DOHH2 (cell line): ENCODE results near the gene MEGF11.

ENCODE experiments used
- H3F3A ChIP-seq: fragments of 200-600 bp; sonication (generic), shearing (Covaris generic); 2 replicates; pipeline ENCODE4 v1.6.0; 2016; ENCODE audit warnings: antibody characterized with exemption, mild to moderate bottlenecking; ENCODE audit not compliant: control insufficient read depth, insufficient read depth
- H3K27ac ChIP-seq: fragments of 200-600 bp; sonication (generic); 2 replicates; pipeline ENCODE4 v1.5.1; 2014; ENCODE audit warnings: low read depth, mild to moderate bottlenecking, low read length, moderate library complexity
- H3K27me3 ChIP-seq: fragments of 200-600 bp; sonication (generic); 2 replicates; pipeline ENCODE4 v1.6.1; 2014; ENCODE audit warnings: mild to moderate bottlenecking, low read length, mixed read lengths; ENCODE audit not compliant: control insufficient read depth
- H3K36me3 ChIP-seq: fragments of 200-600 bp; sonication (generic); 2 replicates; pipeline ENCODE4 v1.6.1; 2014; ENCODE audit warnings: mild to moderate bottlenecking, low read length, moderate library complexity, mixed read lengths; ENCODE audit not compliant: control insufficient read depth
- H3K4me1 ChIP-seq: fragments of 200-600 bp; sonication (generic); 2 replicates; pipeline ENCODE4 v1.6.1; 2014; ENCODE audit warnings: mild to moderate bottlenecking, low read length, mixed read lengths; ENCODE audit not compliant: control insufficient read depth
- H3K4me2 ChIP-seq: fragments of 200-600 bp; sonication (generic); 2 replicates; pipeline ENCODE4 v1.6.0; 2014; ENCODE audit warnings: mild to moderate bottlenecking, low read length, moderate library complexity
- H3K4me3 ChIP-seq: fragments of 200-600 bp; sonication (generic); 2 replicates; pipeline ENCODE4 v1.5.1; 2014; ENCODE audit warnings: mild to moderate bottlenecking, low read length, mixed read lengths
- H3K79me2 ChIP-seq: fragments of 200-600 bp; sonication (generic); 2 replicates; pipeline ENCODE4 v1.6.1; 2014; ENCODE audit warnings: mild to moderate bottlenecking, low read length, mixed read lengths; ENCODE audit not compliant: control insufficient read depth
- H3K9me2 ChIP-seq: fragments of 200-600 bp; sonication (generic); replicated peaks from 2 replicates; pipeline ENCODE4 v1.6.1; 2014; ENCODE audit warnings: mild to moderate bottlenecking, low read length, mixed read lengths; ENCODE audit not compliant: control insufficient read depth
- H3K9me3 ChIP-seq: fragments of 200-600 bp; sonication (generic); 2 replicates; pipeline ENCODE4 v1.6.1; 2014; ENCODE audit warnings: antibody characterized with exemption, low read length, mixed read lengths; ENCODE audit not compliant: control insufficient read depth, insufficient read depth
- H4K20me1 ChIP-seq: fragments of 200-600 bp; sonication (generic); 2 replicates; pipeline ENCODE4 v1.6.0; 2014; ENCODE audit warnings: low read depth, mild to moderate bottlenecking, antibody characterized with exemption, low read length, moderate library complexity; ENCODE audit not compliant: control insufficient read depth, insufficient read depth
- CTCF ChIP-seq: fragments of 200-600 bp; sonication (generic); IDR thresholded peaks from one replicate; pipeline ENCODE4 v1.5.1; 2014; ENCODE audit warnings: antibody characterized with exemption, mild to moderate bottlenecking, low read depth, low read length; ENCODE audit not compliant: poor library complexity, severe bottlenecking
- EZH2phosphoT487 ChIP-seq: fragments of 200-600 bp; sonication (generic); IDR thresholded peaks from 2 replicates; pipeline ENCODE4 v1.6.1; 2017; ENCODE audit warnings: borderline replicate concordance, mild to moderate bottlenecking, antibody characterized with exemption, low read length, moderate library complexity, mixed read lengths

The MEGF11 gene

GRCh38 chr15:65927545-65927944, 326.0 kb downstream of the MEGF11 start:
- no peak overlapping the region for H3K4me2 ChIP-seq
- H3K36me3 ChIP-seq, result peaks cover 66% of the 10 kb centered on the region
- no peak for TF ChIP-seq CTCF
- no peak for TF ChIP-seq EZH2phosphoT487
- H3K9me2 ChIP-seq, result no peaks in the 10 kb centered on the region
- no peaks in the 10 kb centered on the region for H3K4me1 ChIP-seq
- H4K20me1 ChIP-seq, result no peaks in the 10 kb centered on the region
- no peaks in the 10 kb centered on the region for H3F3A ChIP-seq
- no peaks in the 10 kb centered on the region for H3K27me3 ChIP-seq
- no peaks in the 10 kb centered on the region for H3K9me3 ChIP-seq
- no peak overlapping the region for H3K27ac ChIP-seq
- H3K79me2 ChIP-seq, result no peaks in the 10 kb centered on the region
- H3K4me3 ChIP-seq, result no peak overlapping the region

GRCh38 chr15:65926899-65927298, 326.7 kb downstream of the MEGF11 start:
- H3K9me3 ChIP-seq, result no peaks in the 10 kb centered on the region

GRCh38 chr15:65926459-65926858, 327.1 kb downstream of the MEGF11 start:
- no peaks in the 10 kb centered on the region for H3K4me1 ChIP-seq

More at GRCh38 chr15:65926899-65927298, 326.7 kb downstream of the MEGF11 start:
- H3K36me3 ChIP-seq, result peaks cover 72% of the 10 kb centered on the region
- TF ChIP-seq EZH2phosphoT487, result no peak
- no peak for TF ChIP-seq CTCF
- no peak overlapping the region for H3K27ac ChIP-seq
- no peaks in the 10 kb centered on the region for H3K4me1 ChIP-seq
- H3F3A ChIP-seq, result no peaks in the 10 kb centered on the region
- no peaks in the 10 kb centered on the region for H4K20me1 ChIP-seq
- H3K27me3 ChIP-seq, result no peaks in the 10 kb centered on the region
- no peaks in the 10 kb centered on the region for H3K79me2 ChIP-seq
- H3K9me2 ChIP-seq, result no peaks in the 10 kb centered on the region
- no peak overlapping the region for H3K4me2 ChIP-seq
- H3K4me3 ChIP-seq, result no peak overlapping the region

More at GRCh38 chr15:65926459-65926858, 327.1 kb downstream of the MEGF11 start:
- H3K4me3 ChIP-seq, result no peak overlapping the region
- H3K9me2 ChIP-seq, result no peaks in the 10 kb centered on the region
- H3K4me2 ChIP-seq, result no peak overlapping the region
- TF ChIP-seq CTCF, result no peak
- no peak for TF ChIP-seq EZH2phosphoT487
- no peaks in the 10 kb centered on the region for H3K27me3 ChIP-seq
- H3K9me3 ChIP-seq, result no peaks in the 10 kb centered on the region
- peaks cover 74% of the 10 kb centered on the region for H3K36me3 ChIP-seq
- no peaks in the 10 kb centered on the region for H4K20me1 ChIP-seq
- H3K79me2 ChIP-seq, result no peaks in the 10 kb centered on the region
- H3K27ac ChIP-seq, result no peak overlapping the region
- no peaks in the 10 kb centered on the region for H3F3A ChIP-seq
